GM21526 (cell line): Measurements from ENCODE around the gene CORO2B.

Source experiments
- ATAC-seq: cut with Tn5 transposase; IDR thresholded peaks from one replicate; pipeline ENCODE4 v1.9.1; 2021; ENCODE audit warnings: moderate library complexity; ENCODE audit not compliant: unreplicated experiment, low FRiP score

CORO2B gene

GRCh38 chr15:68623301-68623892 is 44.6 kb downstream of the CORO2B start:
- ATAC-seq: no peak

- ATAC-seq: no peak
These were observed 47.1 kb downstream of the CORO2B start for GRCh38 chr15:68625853-68626252.

GRCh38 chr15:68626283-68626682 is 47.5 kb downstream of the CORO2B start:
- no peak for ATAC-seq

GRCh38 chr15:68626739-68627138 is 47.9 kb downstream of the CORO2B start:
- ATAC-seq: no peak

GRCh38 chr15:68627476-68627875 is 48.7 kb downstream of the CORO2B start:
- ATAC-seq: no peak

- no peak for ATAC-seq
These were observed 49.2 kb downstream of the CORO2B start for GRCh38 chr15:68627995-68628394.

- no peak for ATAC-seq
These were observed 50.9 kb downstream of the CORO2B start for GRCh38 chr15:68629519-68630210.

GRCh38 chr15:68630211-68630555 is 51.4 kb downstream of the CORO2B start:
- no peak for ATAC-seq

- no peak for ATAC-seq
These were observed 52.0 kb downstream of the CORO2B start for GRCh38 chr15:68630836-68631235.

GRCh38 chr15:68631601-68632051 is 52.8 kb downstream of the CORO2B start:
- ATAC-seq: no peak

- no peak for ATAC-seq
These were observed 53.3 kb downstream of the CORO2B start for GRCh38 chr15:68632101-68632500.

GRCh38 chr15:68633231-68634121 is 54.7 kb downstream of the CORO2B start:
- no peak for ATAC-seq

- no peak for ATAC-seq
These were observed 55.3 kb downstream of the CORO2B start for GRCh38 chr15:68634122-68634482.

GRCh38 chr15:68634531-68634930 is 55.7 kb downstream of the CORO2B start:
- no peak for ATAC-seq

GRCh38 chr15:68635141-68635540 is 56.3 kb downstream of the CORO2B start:
- ATAC-seq: no peak

GRCh38 chr15:68636256-68636655 is 57.5 kb downstream of the CORO2B start:
- ATAC-seq: no peak

GRCh38 chr15:68637767-68638404 is 59.1 kb downstream of the CORO2B start:
- no peak for ATAC-seq

- no peak for ATAC-seq
These were observed 60.2 kb downstream of the CORO2B start for GRCh38 chr15:68638953-68639515.

GRCh38 chr15:68639926-68640600 is 61.3 kb downstream of the CORO2B start:
- ATAC-seq: no peak

GRCh38 chr15:68640791-68641331 is 62.1 kb downstream of the CORO2B start:
- no peak for ATAC-seq
